Liver (tissue), 9 donors: ENCODE results near the gene MYO9A. TPM values are rescaled to one million over a fixed set of nuclear protein-coding genes. Genes with fewer than 3 reads are reported as not detected.

Experiments used
- DNase-seq: peaks from one replicate; pipeline ENCODE4 v3.0.0-alpha.2; 2017; ENCODE audit warnings: low spot score
- H3K27ac ChIP-seq, 2 donors: one replicate each; pipeline ENCODE4 v1.7.0; 2013; ENCODE audit warnings: inconsistent platforms in 2 of 2, low read length in 2 of 2, control low read depth in 1 of 2, low read depth in 1 of 2, mild to moderate bottlenecking in 1 of 2
- H3K27me3 ChIP-seq, 4 donors: one replicate each; pipeline versions ENCODE4 v1.6.1 to v1.7.0; 2013; ENCODE audit warnings: low read length in 3 of 4, inconsistent platforms in 1 of 4, mild to moderate bottlenecking in 1 of 4, moderate library complexity in 1 of 4; ENCODE audit not compliant: control insufficient read depth in 4 of 4, insufficient read depth in 4 of 4
- H3K36me3 ChIP-seq, 4 donors: one replicate each; pipeline versions ENCODE4 v1.6.1 to v1.7.0; 2013; ENCODE audit warnings: low read length in 3 of 4, mild to moderate bottlenecking in 3 of 4, low read depth in 1 of 4, moderate library complexity in 1 of 4; ENCODE audit not compliant: control insufficient read depth in 4 of 4, insufficient read depth in 3 of 4
- H3K4me1 ChIP-seq, 4 donors: one replicate each; pipeline versions ENCODE4 v1.6.1 to v1.7.0; 2013; ENCODE audit warnings: low read length in 3 of 4, mild to moderate bottlenecking in 3 of 4, moderate library complexity in 1 of 4; ENCODE audit not compliant: control insufficient read depth in 4 of 4, insufficient read depth in 4 of 4
- H3K4me3 ChIP-seq, 3 donors: one replicate each; pipeline versions ENCODE4 v1.6.1 to v1.7.0; 2013; ENCODE audit warnings: low read length in 3 of 3, control low read depth in 1 of 3, low read depth in 1 of 3, mild to moderate bottlenecking in 1 of 3
- H3K9ac ChIP-seq, 2 donors: one replicate each; pipeline ENCODE4 v1.7.0; 2013; ENCODE audit warnings: low read length in 2 of 2, mild to moderate bottlenecking in 2 of 2, moderate library complexity in 2 of 2, control low read depth in 1 of 2, low read depth in 1 of 2
- H3K9me3 ChIP-seq, 4 donors: one replicate each; pipeline versions ENCODE4 v1.6.1 to v1.7.0; 2013; ENCODE audit warnings: low read length in 3 of 4; ENCODE audit not compliant: control insufficient read depth in 4 of 4
- ATF3 ChIP-seq: IDR thresholded peaks from 2 replicates; pipeline ENCODE4 v1.6.1; 2016; ENCODE audit warnings: antibody characterized with exemption
- EGR1 ChIP-seq, 2 donors: IDR thresholded peaks; 2 replicates each; pipeline ENCODE4 v1.6.1; 2016 to 2018; ENCODE audit warnings: antibody characterized with exemption in 2 of 2, low read depth in 2 of 2
- FOXA2 ChIP-seq: IDR thresholded peaks from 2 replicates; pipeline ENCODE4 v1.6.1; 2016; ENCODE audit warnings: antibody characterized with exemption
- GABPA ChIP-seq, 2 donors: IDR thresholded peaks in 1 of 2; conservative IDR thresholded peaks in 1 of 2; 2 replicates each; pipeline ENCODE4 v1.6.1; 2016; ENCODE audit warnings: antibody characterized with exemption in 2 of 2, mild to moderate bottlenecking in 1 of 2, moderate library complexity in 1 of 2
- HNF4A ChIP-seq, 2 donors: conservative IDR thresholded peaks; 2 replicates each; pipeline ENCODE4 v1.6.1; 2016; ENCODE audit warnings: antibody characterized with exemption in 2 of 2, mild to moderate bottlenecking in 2 of 2
- HNF4G ChIP-seq: IDR thresholded peaks from 2 replicates; pipeline ENCODE4 v1.6.1; 2016; ENCODE audit warnings: antibody characterized with exemption
- JUND ChIP-seq, 2 donors: IDR thresholded peaks; 2 replicates each; pipeline ENCODE4 v1.6.1; 2016; ENCODE audit warnings: antibody characterized with exemption in 2 of 2
- MAX ChIP-seq: IDR thresholded peaks from 2 replicates; pipeline ENCODE4 v1.6.1; 2016; ENCODE audit warnings: antibody characterized with exemption
- NR2F2 ChIP-seq: IDR thresholded peaks from 2 replicates; pipeline ENCODE4 v1.6.1; 2016; ENCODE audit warnings: antibody characterized with exemption
- RAD21 ChIP-seq, 2 donors: IDR thresholded peaks; 2 replicates each; pipeline ENCODE4 v1.6.1; 2016; ENCODE audit warnings: antibody characterized with exemption in 2 of 2, mild to moderate bottlenecking in 2 of 2
- RXRA ChIP-seq, 2 donors: IDR thresholded peaks; 2 replicates each; pipeline ENCODE4 v1.6.1; 2017 to 2018; ENCODE audit warnings: antibody characterized with exemption in 2 of 2, mild to moderate bottlenecking in 1 of 2
- SP1 ChIP-seq: IDR thresholded peaks from 2 replicates; pipeline ENCODE4 v1.6.1; 2018; ENCODE audit warnings: antibody characterized with exemption, mild to moderate bottlenecking
- ZBTB33 ChIP-seq: IDR thresholded peaks from 2 replicates; pipeline ENCODE4 v1.6.1; 2016; ENCODE audit warnings: antibody characterized with exemption
- WGBS: extraction: QIAGEN DNeasy Blood & Tissue Kit; methylation state at CpG from one replicate; pipeline ENCODE4 v1.1.7; 2013; 5-methylcytosine and 5-hydroxymethylcytosine counted together
- polyA plus RNA-seq, 2 donors: library from polyadenylated mRNA; stranded (reverse) in 1 of 2; unstranded in 1 of 2; fragments of 200-250 nt in 1 of 2; fragments of >200 nt in 1 of 2; fragmentation: Nextera tagmentation in 1 of 2; extraction: Ambion mirVana in 1 of 2; gene quantifications; one replicate each; pipeline versions ENCODE4 v1.2.1 to v1.2.3, GENCODE V29; 2013 to 2015
- total RNA-seq, 2 donors: library from RNA; depleted of rRNA; stranded (reverse); fragments of >200 nt; gene quantifications; one replicate each; pipeline ENCODE4 v1.2.3, GENCODE V29; 2014
- TF ChIP-seq, protein P1 (sequence below): IDR thresholded peaks from 2 replicates; pipeline ENCODE4 v1.6.1; 2016; ENCODE audit warnings: antibody characterized with exemption, mild to moderate bottlenecking
- donor health status: healthy.
- donor health status: healthy.
- donor health status: healthy.
- donor health status: healthy.
- donor health status: healthy.

The MYO9A gene
- total and polyA plus RNA-seq, 4 donors, result 1.4 to 14.9 (median 8.4) TPM

- no peak for TF ChIP-seq ATF3
- no peak for TF ChIP-seq RAD21 (IDR thresholded peaks at IDR 0.05)
- TF ChIP-seq JUND (IDR thresholded peaks at IDR 0.05), result no peak
- no peak for TF ChIP-seq ZBTB33
- Histone ChIP-seq H3K36me3 (peaks cover 0 to 3% (median 0%) of the 10 kb centered on the region in 4 donors), H3K27ac (no peak overlapping the region)
Observed at GRCh38 chr15:71914092-71914491, 203.9 kb downstream of the MYO9A start.

GRCh38 chr15:71899674-71900073 lies 218.3 kb downstream of the MYO9A start:
- peaks cover 0 to 14% (median 11%) of the 10 kb centered on the region in 4 donors for H3K36me3 ChIP-seq
- H3K27me3 ChIP-seq, result no peaks in the 10 kb centered on the region
- H3K9me3 ChIP-seq, result no peaks in the 10 kb centered on the region
- 98% methylated on average over 5 of the region's 5 CpGs for WGBS
- TF ChIP-seq GABPA (IDR thresholded peaks at IDR 0.05 in 1 of 2, conservative IDR thresholded peaks at IDR 0.05 in 1 of 2) (no peak), HNF4A (conservative IDR thresholded peaks at IDR 0.05) (no peak), NR2F2 (no peak), RAD21 (IDR thresholded peaks at IDR 0.05) (no peak), RXRA (IDR thresholded peaks at IDR 0.05) (no peak), MAX (no peak), EGR1 (IDR thresholded peaks at IDR 0.05; ENCODE audit: low read depth in 2 of 2) (no peak), FOXA2 (no peak), HNF4G (no peak)
- H3K27ac ChIP-seq, result no peak overlapping the region
- H3K9ac ChIP-seq, result no peak overlapping the region
- DNase-seq, result no peak
- no peak overlapping the region for H3K4me3 ChIP-seq
- H3K4me1 ChIP-seq, result no peaks in the 10 kb centered on the region

More at GRCh38 chr15:71914092-71914491, 203.9 kb downstream of the MYO9A start:
- H3K9me3 ChIP-seq, result no peaks in the 10 kb centered on the region
- WGBS, result 95% methylated on average over 3 of the region's 3 CpGs
- H3K27me3 ChIP-seq, result no peaks in the 10 kb centered on the region
- no peak overlapping the region for H3K4me3 ChIP-seq
- DNase-seq, result no peak
- no peak overlapping the region for H3K9ac ChIP-seq
- no peaks in the 10 kb centered on the region for H3K4me1 ChIP-seq

- no peaks in the 10 kb centered on the region for H3K27me3 ChIP-seq
- no peaks in the 10 kb centered on the region for H3K9me3 ChIP-seq
- no peak overlapping the region for H3K4me3 ChIP-seq
- H3K27ac ChIP-seq, result no peak overlapping the region
- peaks cover 2 to 6% (median 3%) of the 10 kb centered on the region in 4 donors for H3K36me3 ChIP-seq
- H3K9ac ChIP-seq, result no peak overlapping the region
- no peak for TF ChIP-seq SP1
- no peak for TF ChIP-seq ATF3
- TF ChIP-seq, protein P1, sequence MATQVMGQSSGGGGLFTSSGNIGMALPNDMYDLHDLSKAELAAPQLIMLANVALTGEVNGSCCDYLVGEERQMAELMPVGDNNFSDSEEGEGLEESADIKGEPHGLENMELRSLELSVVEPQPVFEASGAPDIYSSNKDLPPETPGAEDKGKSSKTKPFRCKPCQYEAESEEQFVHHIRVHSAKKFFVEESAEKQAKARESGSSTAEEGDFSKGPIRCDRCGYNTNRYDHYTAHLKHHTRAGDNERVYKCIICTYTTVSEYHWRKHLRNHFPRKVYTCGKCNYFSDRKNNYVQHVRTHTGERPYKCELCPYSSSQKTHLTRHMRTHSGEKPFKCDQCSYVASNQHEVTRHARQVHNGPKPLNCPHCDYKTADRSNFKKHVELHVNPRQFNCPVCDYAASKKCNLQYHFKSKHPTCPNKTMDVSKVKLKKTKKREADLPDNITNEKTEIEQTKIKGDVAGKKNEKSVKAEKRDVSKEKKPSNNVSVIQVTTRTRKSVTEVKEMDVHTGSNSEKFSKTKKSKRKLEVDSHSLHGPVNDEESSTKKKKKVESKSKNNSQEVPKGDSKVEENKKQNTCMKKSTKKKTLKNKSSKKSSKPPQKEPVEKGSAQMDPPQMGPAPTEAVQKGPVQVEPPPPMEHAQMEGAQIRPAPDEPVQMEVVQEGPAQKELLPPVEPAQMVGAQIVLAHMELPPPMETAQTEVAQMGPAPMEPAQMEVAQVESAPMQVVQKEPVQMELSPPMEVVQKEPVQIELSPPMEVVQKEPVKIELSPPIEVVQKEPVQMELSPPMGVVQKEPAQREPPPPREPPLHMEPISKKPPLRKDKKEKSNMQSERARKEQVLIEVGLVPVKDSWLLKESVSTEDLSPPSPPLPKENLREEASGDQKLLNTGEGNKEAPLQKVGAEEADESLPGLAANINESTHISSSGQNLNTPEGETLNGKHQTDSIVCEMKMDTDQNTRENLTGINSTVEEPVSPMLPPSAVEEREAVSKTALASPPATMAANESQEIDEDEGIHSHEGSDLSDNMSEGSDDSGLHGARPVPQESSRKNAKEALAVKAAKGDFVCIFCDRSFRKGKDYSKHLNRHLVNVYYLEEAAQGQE, result no peak
- no peak for TF ChIP-seq NR2F2
- no peak for TF ChIP-seq MAX
- H3K4me1 ChIP-seq, result no peaks in the 10 kb centered on the region
- DNase-seq, result no peak
- 97% methylated on average over 1 of the region's 1 CpG for WGBS
Observed at GRCh38 chr15:71893691-71894090, 224.3 kb downstream of the MYO9A start.
